ENCODE data around the gene CFAP54.

CFAP54 gene

GRCh38 chr12:96882862-96883261 lies 393.5 kb downstream of the CFAP54 start:
- H3K27me3 ChIP-seq (ENCODE audit: control insufficient read depth, low read length) = no peaks in the 10 kb centered on the region; the same call in 1 of the 2 replicates
- H3K27ac ChIP-seq (ENCODE audit: low read depth, low read length) = no peak overlapping the region
- TF ChIP-seq CTCF (IDR thresholded peaks at IDR 0.05; ENCODE audit: low read depth, low read length, poor library complexity, severe bottlenecking) (no peak), EZH2phosphoT487 (IDR thresholded peaks at IDR 0.05; ENCODE audit: borderline replicate concordance, low read length) (no peak)
- H3K4me3 ChIP-seq (ENCODE audit: low read length) = no peak overlapping the region
- H3K79me2 ChIP-seq (ENCODE audit: control insufficient read depth, low read length) = no peaks in the 10 kb centered on the region
- no peaks in the 10 kb centered on the region for H3F3A ChIP-seq (ENCODE audit: control insufficient read depth, insufficient read depth)
- H4K20me1 ChIP-seq (ENCODE audit: control insufficient read depth, insufficient read depth, low read depth, low read length) = no peaks in the 10 kb centered on the region
- no peaks in the 10 kb centered on the region for H3K9me2 ChIP-seq (replicated peaks; ENCODE audit: control insufficient read depth, low read length)
- H3K36me3 ChIP-seq (ENCODE audit: control insufficient read depth, low read length) = no peaks in the 10 kb centered on the region
- H3K9me3 ChIP-seq (ENCODE audit: control insufficient read depth, insufficient read depth, low read length) = no peaks in the 10 kb centered on the region
- no peak overlapping the region for H3K4me2 ChIP-seq (ENCODE audit: low read length)
- H3K4me1 ChIP-seq (ENCODE audit: control insufficient read depth, low read length) = no peaks in the 10 kb centered on the region

- Histone ChIP-seq H4K20me1 (ENCODE audit: control insufficient read depth, insufficient read depth, low read depth, low read length) (no peaks in the 10 kb centered on the region), H3K36me3 (ENCODE audit: control insufficient read depth, low read length) (no peaks in the 10 kb centered on the region), H3K4me2 (ENCODE audit: low read length) (no peak overlapping the region), H3K9me3 (ENCODE audit: control insufficient read depth, insufficient read depth, low read length) (no peaks in the 10 kb centered on the region), H3K9me2 (replicated peaks; ENCODE audit: control insufficient read depth, low read length) (no peaks in the 10 kb centered on the region), H3K27me3 (ENCODE audit: control insufficient read depth, low read length) (no peaks in the 10 kb centered on the region; the same call in 1 of the 2 replicates), H3K4me1 (ENCODE audit: control insufficient read depth, low read length) (no peaks in the 10 kb centered on the region), H3F3A (ENCODE audit: control insufficient read depth, insufficient read depth) (no peaks in the 10 kb centered on the region), H3K27ac (ENCODE audit: low read depth, low read length) (no peak overlapping the region), H3K79me2 (ENCODE audit: control insufficient read depth, low read length) (no peaks in the 10 kb centered on the region), H3K4me3 (ENCODE audit: low read length) (no peak overlapping the region)
- TF ChIP-seq EZH2phosphoT487 (IDR thresholded peaks at IDR 0.05; ENCODE audit: borderline replicate concordance, low read length) = no peak
- TF ChIP-seq CTCF (IDR thresholded peaks at IDR 0.05; ENCODE audit: low read depth, low read length, poor library complexity, severe bottlenecking) = no peak
Observed at GRCh38 chr12:96883571-96883970, 394.2 kb downstream of the CFAP54 start.

DNA sequence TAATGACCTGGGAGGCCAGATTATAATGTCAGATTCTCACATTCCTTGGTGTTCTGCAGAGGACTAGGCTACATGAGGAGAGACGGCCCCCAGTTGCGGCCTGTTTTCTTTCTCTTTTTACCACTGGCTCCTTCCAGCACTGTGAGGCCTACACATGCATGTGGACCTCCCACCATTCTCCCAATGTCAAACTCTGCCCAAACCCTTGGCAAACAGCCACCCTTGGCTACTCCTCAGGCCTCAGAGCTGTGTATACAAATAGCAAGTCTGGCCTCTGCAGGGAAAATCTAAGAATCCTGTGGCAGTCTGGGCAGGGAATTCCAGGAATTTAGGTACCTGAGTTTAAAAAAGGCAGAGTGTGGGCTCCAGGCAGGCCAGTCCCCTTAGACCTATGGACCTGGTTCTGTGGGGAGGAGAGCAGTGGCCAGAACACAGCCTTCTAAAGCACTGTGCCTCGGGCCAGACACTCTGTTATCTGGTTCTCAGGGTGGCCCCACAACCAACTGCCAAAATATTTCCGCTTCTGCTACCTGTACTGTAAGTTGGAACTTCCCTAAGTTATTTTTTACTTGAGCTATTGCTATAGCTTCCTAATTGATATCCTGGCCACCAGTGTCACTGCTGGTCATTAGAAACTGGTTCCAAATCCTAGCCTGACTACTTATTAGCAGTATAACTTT lies 397.8 kb downstream of the CFAP54 start:
- H3K27ac ChIP-seq (ENCODE audit: low read depth, low read length) = no peak overlapping the region
- no peak overlapping the region for H3K4me3 ChIP-seq (ENCODE audit: low read length)

More for the DNA sequence above, 397.8 kb downstream of the CFAP54 start:
- Histone ChIP-seq H3K4me2 (ENCODE audit: low read length) (no peak overlapping the region), H3K9me2 (replicated peaks; ENCODE audit: control insufficient read depth, low read length) (no peaks in the 10 kb centered on the region), H3K79me2 (ENCODE audit: control insufficient read depth, low read length) (no peaks in the 10 kb centered on the region), H3K9me3 (ENCODE audit: control insufficient read depth, insufficient read depth, low read length) (no peaks in the 10 kb centered on the region), H3K36me3 (ENCODE audit: control insufficient read depth, low read length) (no peaks in the 10 kb centered on the region), H3F3A (ENCODE audit: control insufficient read depth, insufficient read depth) (no peaks in the 10 kb centered on the region), H3K4me1 (ENCODE audit: control insufficient read depth, low read length) (no peaks in the 10 kb centered on the region), H3K27me3 (ENCODE audit: control insufficient read depth, low read length) (no peaks in the 10 kb centered on the region; the same call in 1 of the 2 replicates), H4K20me1 (ENCODE audit: control insufficient read depth, insufficient read depth, low read depth, low read length) (no peaks in the 10 kb centered on the region)
- no peak for TF ChIP-seq CTCF (IDR thresholded peaks at IDR 0.05; ENCODE audit: low read depth, low read length, poor library complexity, severe bottlenecking)
- no peak for TF ChIP-seq EZH2phosphoT487 (IDR thresholded peaks at IDR 0.05; ENCODE audit: borderline replicate concordance, low read length)
